Measurements from ENCODE around the gene C2orf68.

DNA sequence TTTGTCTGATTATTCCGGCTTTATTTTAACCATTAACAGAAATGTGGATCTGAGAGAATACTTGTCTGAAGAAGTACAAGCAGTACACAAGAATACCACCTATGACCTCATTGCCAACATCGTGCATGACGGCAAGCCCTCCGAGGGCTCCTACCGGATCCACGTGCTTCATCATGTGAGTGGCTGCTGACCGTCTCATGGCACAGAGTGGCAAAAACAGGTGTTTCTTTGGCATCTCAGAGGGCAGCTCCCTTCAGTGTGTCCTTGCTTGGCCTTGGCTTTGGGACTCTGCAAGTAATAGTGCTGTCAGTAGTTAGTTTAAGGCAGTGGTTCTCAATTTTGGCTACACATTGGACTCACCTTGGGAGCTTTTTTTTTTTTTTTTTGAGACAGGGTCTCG, 33.0 kb upstream of the C2orf68 start:
- no peak for TF ChIP-seq CTCF (IDR thresholded peaks at IDR 0.05)
- no peak for TF ChIP-seq POLR2A (IDR thresholded peaks at IDR 0.05)

All from tibial nerve (tissue), 3 donors.